BLaER1 (cell line): ENCODE measurements around the gene ADGRG4.
A peak's percentile ranks its signal among the peaks of the same experiment; 100 is the strongest.
"Not testable (repeated sequence)": the region's sequence is repeated elsewhere in the genome, so short reads cannot be mapped to it uniquely, and the experiment has no call there.

ENCODE experiments used
- H3K27ac ChIP-seq: shearing (Covaris generic); formaldehyde crosslinking; 2 replicates; pipeline ENCODE4 v1.8.1; 2022
- H3K27me3 ChIP-seq: shearing (Covaris generic); formaldehyde crosslinking; 2 replicates; pipeline ENCODE4 v1.8.1; 2022
- H3K36me3 ChIP-seq: shearing (Covaris generic); formaldehyde crosslinking; 2 replicates; pipeline ENCODE4 v1.8.1; 2022
- H3K4me1 ChIP-seq: shearing (Covaris generic); formaldehyde crosslinking; 2 replicates; pipeline ENCODE4 v1.8.1; 2022
- H3K4me2 ChIP-seq: shearing (Covaris generic); formaldehyde crosslinking; 2 replicates; pipeline ENCODE4 v1.8.1; 2022
- H3K4me3 ChIP-seq: shearing (Covaris generic); formaldehyde crosslinking; 2 replicates; pipeline ENCODE4 v1.8.1; 2022
- H3K9ac ChIP-seq: shearing (Covaris generic); formaldehyde crosslinking; 2 replicates; pipeline ENCODE4 v1.8.1; 2022
- H3K9me3 ChIP-seq: shearing (Covaris generic); formaldehyde crosslinking; 2 replicates; pipeline ENCODE4 v1.8.1; 2022
- H4K20me1 ChIP-seq: shearing (Covaris generic); formaldehyde crosslinking; 2 replicates; pipeline ENCODE4 v1.8.1; 2022
- Cebpa-rat ChIP-seq: shearing (Covaris generic); IDR thresholded peaks from 2 replicates; pipeline ENCODE4 v1.8.1; 2022

ADGRG4 gene, protein sequence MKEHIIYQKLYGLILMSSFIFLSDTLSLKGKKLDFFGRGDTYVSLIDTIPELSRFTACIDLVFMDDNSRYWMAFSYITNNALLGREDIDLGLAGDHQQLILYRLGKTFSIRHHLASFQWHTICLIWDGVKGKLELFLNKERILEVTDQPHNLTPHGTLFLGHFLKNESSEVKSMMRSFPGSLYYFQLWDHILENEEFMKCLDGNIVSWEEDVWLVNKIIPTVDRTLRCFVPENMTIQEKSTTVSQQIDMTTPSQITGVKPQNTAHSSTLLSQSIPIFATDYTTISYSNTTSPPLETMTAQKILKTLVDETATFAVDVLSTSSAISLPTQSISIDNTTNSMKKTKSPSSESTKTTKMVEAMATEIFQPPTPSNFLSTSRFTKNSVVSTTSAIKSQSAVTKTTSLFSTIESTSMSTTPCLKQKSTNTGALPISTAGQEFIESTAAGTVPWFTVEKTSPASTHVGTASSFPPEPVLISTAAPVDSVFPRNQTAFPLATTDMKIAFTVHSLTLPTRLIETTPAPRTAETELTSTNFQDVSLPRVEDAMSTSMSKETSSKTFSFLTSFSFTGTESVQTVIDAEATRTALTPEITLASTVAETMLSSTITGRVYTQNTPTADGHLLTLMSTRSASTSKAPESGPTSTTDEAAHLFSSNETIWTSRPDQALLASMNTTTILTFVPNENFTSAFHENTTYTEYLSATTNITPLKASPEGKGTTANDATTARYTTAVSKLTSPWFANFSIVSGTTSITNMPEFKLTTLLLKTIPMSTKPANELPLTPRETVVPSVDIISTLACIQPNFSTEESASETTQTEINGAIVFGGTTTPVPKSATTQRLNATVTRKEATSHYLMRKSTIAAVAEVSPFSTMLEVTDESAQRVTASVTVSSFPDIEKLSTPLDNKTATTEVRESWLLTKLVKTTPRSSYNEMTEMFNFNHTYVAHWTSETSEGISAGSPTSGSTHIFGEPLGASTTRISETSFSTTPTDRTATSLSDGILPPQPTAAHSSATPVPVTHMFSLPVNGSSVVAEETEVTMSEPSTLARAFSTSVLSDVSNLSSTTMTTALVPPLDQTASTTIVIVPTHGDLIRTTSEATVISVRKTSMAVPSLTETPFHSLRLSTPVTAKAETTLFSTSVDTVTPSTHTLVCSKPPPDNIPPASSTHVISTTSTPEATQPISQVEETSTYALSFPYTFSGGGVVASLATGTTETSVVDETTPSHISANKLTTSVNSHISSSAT (N-terminal part only)

DNA sequence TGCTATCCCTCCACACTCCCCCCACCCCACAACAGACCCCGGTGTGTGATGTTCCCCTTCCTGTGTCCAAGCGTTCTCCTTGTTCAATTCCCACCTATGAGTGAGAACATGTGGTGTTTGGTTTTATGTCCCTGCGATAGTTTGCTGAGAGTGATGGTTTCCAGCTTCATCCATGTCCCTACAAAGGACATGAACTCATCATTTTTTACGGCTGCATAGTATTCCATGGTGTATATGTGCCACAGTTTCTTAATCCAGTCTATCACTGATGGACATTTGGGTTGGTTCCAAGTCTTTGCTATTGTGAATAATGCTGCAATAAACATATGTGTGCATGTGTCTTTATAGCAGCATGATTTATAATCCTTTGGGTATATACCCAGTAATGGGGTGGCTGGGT lies at the start of gene ADGRG4:
Gene ADGRG4 (plus strand): TSS at position 243 of the 400 bp plus-strand sequence. CDS start 7,815 bp downstream, outside the sequence.
- not testable (repeated sequence) for H3K27ac ChIP-seq, H3K4me1 ChIP-seq, H3K36me3 ChIP-seq, H3K4me3 ChIP-seq, H3K4me2 ChIP-seq, H3K9ac ChIP-seq, H4K20me1 ChIP-seq
- Histone ChIP-seq H3K27me3 (peaks cover 35% of the 10 kb centered on the region), H3K9me3 (peaks cover 11% of the 10 kb centered on the region)

DNA sequence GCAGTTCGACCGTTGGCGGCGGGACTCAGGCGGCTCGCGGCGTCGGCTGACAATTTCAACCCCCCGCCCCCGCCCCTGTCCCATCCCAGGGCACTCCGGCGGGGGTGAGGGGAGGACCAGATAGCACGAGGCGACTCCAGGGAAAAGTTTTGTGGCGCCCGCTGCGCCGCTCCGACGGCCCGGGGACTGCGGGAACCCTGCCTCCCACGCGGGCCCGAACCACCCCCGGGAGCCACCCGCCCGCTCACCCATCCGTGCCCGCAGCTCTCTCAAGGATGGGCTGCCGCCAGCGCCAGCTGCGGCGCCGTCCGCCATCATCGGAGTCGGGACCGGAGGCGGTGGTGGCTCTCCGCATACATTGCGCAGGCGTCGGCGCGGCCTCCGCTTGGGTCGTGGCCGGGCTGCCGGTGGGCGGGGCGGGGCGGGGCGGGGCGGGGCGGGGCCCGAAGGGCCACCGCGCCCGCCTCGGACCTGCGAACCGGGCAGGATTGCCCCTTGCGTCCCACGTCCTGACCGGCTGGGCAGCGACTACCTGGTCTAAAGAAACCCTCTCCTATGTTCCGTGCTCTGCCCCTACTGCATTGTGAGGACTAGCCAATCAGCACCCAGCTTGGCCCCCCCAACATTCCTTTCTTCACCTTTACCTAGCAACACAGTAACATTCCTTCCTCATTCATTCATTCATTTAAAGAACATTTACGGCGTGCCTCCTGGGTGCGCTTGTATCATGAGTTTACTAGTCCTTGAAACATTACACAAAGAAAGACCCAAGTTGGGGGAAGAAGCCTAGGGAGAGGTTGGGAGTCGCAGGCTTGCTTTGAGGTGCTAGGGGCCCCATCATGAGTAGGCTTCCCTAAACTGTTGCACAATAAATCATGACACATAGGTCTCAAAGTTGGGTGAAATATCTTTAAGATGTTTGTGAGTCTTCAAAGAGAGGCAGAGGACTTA lies 49.4 kb upstream of the ADGRG4 start, which contains the start of gene MAP7D3:
Gene MAP7D3 (minus strand): TSS at position 360 of the 951 bp plus-strand sequence. CDS start 42 bp downstream, at position 318.
- peaks cover 71% of the 10 kb centered on the region for H3K27me3 ChIP-seq
- H3K27ac ChIP-seq, result peak within 1 kb of the TSS; percentile 83
- H3K4me2 ChIP-seq, result peak within 1 kb of the TSS; percentile 65
- H3K9ac ChIP-seq, result peak within 1 kb of the TSS; percentile 85
- no peaks in the 10 kb centered on the region for H3K36me3 ChIP-seq
- peak within 1 kb of the TSS; percentile 81 for H3K4me3 ChIP-seq
- TF ChIP-seq Cebpa-rat, result no peak
- H3K4me1 ChIP-seq, result peaks cover 27% of the 10 kb centered on the region
- H3K9me3 ChIP-seq, result no peaks in the 10 kb centered on the region
- H4K20me1 ChIP-seq, result peaks cover 11% of the 10 kb centered on the region; the same call in 1 of the 2 replicates

- Histone ChIP-seq H3K36me3 (no peaks in the 10 kb centered on the region), H3K4me1 (peaks cover 43% of the 10 kb centered on the region), H3K27ac (no peak overlapping the region), H3K9ac (no peak overlapping the region), H3K4me2 (peak overlapping the region; percentile 45), H3K27me3 (peaks cover 81% of the 10 kb centered on the region), H3K9me3 (no peaks in the 10 kb centered on the region), H3K4me3 (no peak overlapping the region), H4K20me1 (no peaks in the 10 kb centered on the region)
- TF ChIP-seq Cebpa-rat, result no peak
These were observed 45.2 kb upstream of the ADGRG4 start for GRCh38 chrX:136255541-136255940.

- Histone ChIP-seq H3K9me3 (no peaks in the 10 kb centered on the region), H3K4me3 (no peak overlapping the region), H3K36me3 (no peaks in the 10 kb centered on the region), H3K27me3 (peaks cover 82% of the 10 kb centered on the region), H3K9ac (no peak overlapping the region; the same call in 1 of the 2 replicates), H3K4me2 (peak overlapping the region; percentile 45), H3K4me1 (peaks cover 43% of the 10 kb centered on the region), H4K20me1 (no peaks in the 10 kb centered on the region), H3K27ac (peak overlapping the region; percentile 12; the same call in 1 of the 2 replicates)
- TF ChIP-seq Cebpa-rat, result no peak
These were observed 44.7 kb upstream of the ADGRG4 start for GRCh38 chrX:136256026-136256425.

DNA sequence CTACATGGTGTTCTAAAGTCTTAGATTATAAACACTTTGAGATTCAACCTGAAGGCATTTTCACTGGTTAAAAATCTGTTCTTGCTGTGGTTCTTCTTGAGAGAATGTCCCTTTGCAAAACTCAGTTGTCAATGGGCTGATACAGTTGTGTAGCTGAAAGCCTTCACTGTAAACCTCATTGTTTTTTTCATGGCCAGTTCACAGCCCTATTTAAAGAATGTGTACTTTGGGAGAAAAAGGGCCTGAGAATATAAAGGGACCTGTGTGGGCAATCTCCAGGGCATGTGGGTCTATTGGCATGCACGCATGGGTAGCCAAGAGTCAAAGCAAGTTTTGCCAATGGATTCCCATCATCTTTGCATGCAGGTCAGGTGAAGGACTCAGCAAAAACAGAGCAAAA lies 41.8 kb upstream of the ADGRG4 start:
- no peaks in the 10 kb centered on the region for H3K36me3 ChIP-seq
- no peak for TF ChIP-seq Cebpa-rat
- peaks cover 91% of the 10 kb centered on the region for H3K27me3 ChIP-seq
- peaks cover 43% of the 10 kb centered on the region for H3K4me1 ChIP-seq
- no peaks in the 10 kb centered on the region for H3K9me3 ChIP-seq
- H3K9ac ChIP-seq, result no peak overlapping the region
- H4K20me1 ChIP-seq, result no peaks in the 10 kb centered on the region
- peak overlapping the region; percentile 22 for H3K4me2 ChIP-seq
- no peak overlapping the region for H3K4me3 ChIP-seq
- no peak overlapping the region for H3K27ac ChIP-seq

DNA sequence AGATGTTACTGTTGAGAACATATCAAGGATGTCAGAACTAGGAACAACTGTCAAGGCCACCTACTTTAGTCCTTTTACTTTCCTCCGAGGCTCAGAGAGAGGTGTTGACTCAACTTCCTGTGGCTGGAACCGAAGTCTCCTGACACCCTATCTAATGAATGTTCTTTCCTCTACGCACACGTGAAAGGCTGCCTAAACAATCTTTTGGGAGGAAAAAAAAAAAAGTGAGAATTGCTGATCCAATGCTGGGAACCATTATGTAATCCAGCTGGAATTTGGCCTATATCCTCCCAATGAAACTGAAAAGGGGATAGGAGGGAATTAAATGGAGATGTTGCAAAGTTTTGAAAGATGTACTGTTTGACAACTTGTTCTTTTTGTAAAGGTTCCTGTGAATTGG lies 41.2 kb upstream of the ADGRG4 start:
- Histone ChIP-seq H3K4me3 (no peak overlapping the region), H3K36me3 (no peaks in the 10 kb centered on the region), H3K9ac (no peak overlapping the region), H3K4me1 (peaks cover 43% of the 10 kb centered on the region), H3K4me2 (peak overlapping the region; percentile 22), H3K27me3 (peaks cover 88% of the 10 kb centered on the region), H4K20me1 (no peaks in the 10 kb centered on the region), H3K27ac (no peak overlapping the region), H3K9me3 (no peaks in the 10 kb centered on the region)
- no peak for TF ChIP-seq Cebpa-rat

DNA sequence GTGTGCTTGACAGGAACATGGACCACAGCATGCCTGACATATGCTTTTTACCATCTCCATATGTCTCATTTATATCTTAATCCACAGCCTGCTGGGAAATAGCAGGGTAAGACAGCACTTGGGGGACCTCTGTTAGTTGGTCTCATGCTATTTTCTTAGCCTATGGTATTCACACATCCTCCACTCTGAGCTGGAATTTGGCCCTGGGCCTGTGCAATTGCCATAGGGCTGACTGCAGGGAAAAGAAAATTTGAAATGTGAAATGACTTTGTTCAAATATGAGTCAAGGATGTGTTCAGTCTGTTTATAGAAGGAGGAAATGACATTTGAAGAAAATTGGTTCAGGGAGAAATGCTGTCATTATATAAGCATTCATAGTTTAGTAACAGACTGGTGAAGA lies 40.0 kb upstream of the ADGRG4 start:
- no peak overlapping the region for H3K4me3 ChIP-seq
- H3K4me1 ChIP-seq, result peaks cover 32% of the 10 kb centered on the region
- H3K9ac ChIP-seq, result no peak overlapping the region
- H3K4me2 ChIP-seq, result no peak overlapping the region
- peaks cover 82% of the 10 kb centered on the region for H3K27me3 ChIP-seq
- no peaks in the 10 kb centered on the region for H3K9me3 ChIP-seq
- no peak for TF ChIP-seq Cebpa-rat
- H3K36me3 ChIP-seq, result no peaks in the 10 kb centered on the region
- no peak overlapping the region for H3K27ac ChIP-seq
- no peaks in the 10 kb centered on the region for H4K20me1 ChIP-seq

DNA sequence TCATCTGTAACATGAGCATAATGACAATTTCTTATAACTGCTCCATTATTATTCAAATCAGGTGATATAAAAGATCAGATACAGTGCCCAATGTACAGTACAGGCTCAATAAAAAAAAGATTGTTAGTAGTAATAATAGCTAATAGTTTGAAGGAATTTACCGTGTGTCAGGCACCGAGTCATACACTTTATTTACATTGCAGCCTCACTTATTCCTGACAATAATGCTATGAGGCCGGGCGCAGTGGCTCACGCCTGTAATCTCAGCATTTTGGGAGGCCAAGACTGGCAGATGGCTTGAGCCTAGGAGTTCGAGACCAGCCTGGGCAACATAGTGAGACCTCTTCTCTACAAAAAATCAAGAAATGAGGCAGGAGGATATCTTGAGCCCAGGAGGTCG lies 39.4 kb upstream of the ADGRG4 start:
- Histone ChIP-seq H3K9me3 (no peaks in the 10 kb centered on the region), H3K27ac (no peak overlapping the region), H3K9ac (no peak overlapping the region), H3K4me2 (no peak overlapping the region), H3K36me3 (no peaks in the 10 kb centered on the region), H3K4me3 (no peak overlapping the region), H3K27me3 (peaks cover 82% of the 10 kb centered on the region), H4K20me1 (no peaks in the 10 kb centered on the region), H3K4me1 (peaks cover 27% of the 10 kb centered on the region)
- no peak for TF ChIP-seq Cebpa-rat
